Ecto neural progenitor cell (in vitro differentiated cells): Measurements from ENCODE around the gene LARP6.

Experiments
- DNase-seq: peaks from one replicate; pipeline ENCODE4 v3.0.0-alpha.2; 2018; ENCODE audit warnings: low spot score

LARP6 gene

DNA sequence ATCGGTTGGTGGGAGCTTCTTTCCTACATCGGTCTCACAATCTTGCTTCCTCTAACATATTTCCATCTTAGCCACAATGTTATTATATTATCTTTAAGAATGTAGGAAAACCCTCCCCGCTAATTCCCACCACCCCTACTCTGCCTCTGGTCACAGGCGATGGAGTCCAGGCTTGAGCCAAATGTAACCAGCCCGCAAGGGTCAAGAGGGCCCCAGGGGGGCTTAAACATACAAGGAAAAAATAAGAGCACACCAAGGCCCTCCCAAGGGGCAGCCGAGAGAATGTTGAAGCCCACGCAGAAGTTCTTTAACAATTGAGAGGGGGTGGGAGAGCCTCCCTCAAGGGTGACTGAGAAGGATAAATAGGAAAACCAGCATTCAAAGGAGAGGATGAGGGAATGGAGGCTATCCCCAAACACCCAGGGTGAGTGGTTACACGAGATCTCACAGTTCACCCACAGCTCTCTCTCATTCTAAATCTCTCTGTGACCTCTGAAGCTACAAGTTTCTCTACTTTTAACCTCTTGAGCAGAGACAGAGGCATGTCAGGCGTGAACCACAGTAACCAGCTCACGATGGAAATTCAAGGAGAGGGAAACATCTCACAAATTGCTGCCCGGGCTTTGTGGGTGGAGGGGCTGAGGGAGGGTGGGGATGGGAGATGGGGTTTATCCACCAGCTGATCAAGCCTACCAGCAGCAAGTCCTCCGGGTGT, 59.2 kb downstream of the LARP6 start:
- DNase-seq, result no peak

- DNase-seq, result no peak
These were observed 60.3 kb downstream of the LARP6 start for GRCh38 chr15:70793694-70794093.

GRCh38 chr15:70792171-70792573, 61.8 kb downstream of the LARP6 start:
- DNase-seq, result no peak

GRCh38 chr15:70791259-70791658, 62.7 kb downstream of the LARP6 start:
- DNase-seq, result no peak

GRCh38 chr15:70789213-70789612, 64.7 kb downstream of the LARP6 start:
- no peak for DNase-seq

GRCh38 chr15:70788114-70789049, 65.6 kb downstream of the LARP6 start:
- DNase-seq, result no peak

DNA sequence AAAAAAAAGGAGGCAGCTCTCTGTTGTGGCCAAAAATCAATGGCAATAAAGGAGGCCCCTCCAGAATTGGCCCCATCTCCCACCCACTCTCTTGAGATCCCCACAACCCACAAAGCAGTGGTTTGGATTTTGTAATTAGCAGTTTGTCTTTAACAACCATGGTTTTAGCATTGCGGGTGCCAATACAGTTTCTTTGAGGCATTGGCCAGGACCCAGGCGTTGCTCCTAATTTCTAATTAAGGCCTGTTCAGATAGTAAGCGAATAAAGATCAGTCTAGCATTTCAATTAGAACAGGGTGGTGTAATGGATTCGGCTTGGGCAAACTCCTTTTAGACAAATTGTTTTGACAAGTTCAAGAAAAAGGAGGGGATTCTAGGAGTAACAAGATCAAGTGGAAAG, 67.0 kb downstream of the LARP6 start:
- no peak for DNase-seq

DNA sequence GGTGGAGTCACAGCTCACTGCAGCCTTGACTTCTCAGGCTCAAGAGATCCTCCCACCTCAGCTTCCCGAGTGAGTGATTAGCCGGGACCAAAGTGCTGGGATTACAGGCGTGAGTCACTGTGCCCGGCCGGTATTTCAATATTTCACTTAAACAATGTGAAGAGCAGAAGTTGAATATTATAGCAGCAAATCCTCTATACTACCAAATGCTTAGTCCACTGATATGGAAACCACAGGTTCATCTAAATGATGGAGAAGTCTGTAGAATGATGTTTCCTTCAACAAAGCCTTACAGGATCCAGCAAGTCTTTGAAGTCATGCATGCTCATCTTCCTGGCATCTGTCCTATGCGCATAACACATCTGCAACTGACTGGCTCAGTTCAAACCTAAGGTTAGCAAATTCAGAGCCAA, 70.3 kb downstream of the LARP6 start:
- DNase-seq, result no peak

- DNase-seq, result no peak
These were observed 70.9 kb downstream of the LARP6 start for GRCh38 chr15:70783041-70783440.

DNA sequence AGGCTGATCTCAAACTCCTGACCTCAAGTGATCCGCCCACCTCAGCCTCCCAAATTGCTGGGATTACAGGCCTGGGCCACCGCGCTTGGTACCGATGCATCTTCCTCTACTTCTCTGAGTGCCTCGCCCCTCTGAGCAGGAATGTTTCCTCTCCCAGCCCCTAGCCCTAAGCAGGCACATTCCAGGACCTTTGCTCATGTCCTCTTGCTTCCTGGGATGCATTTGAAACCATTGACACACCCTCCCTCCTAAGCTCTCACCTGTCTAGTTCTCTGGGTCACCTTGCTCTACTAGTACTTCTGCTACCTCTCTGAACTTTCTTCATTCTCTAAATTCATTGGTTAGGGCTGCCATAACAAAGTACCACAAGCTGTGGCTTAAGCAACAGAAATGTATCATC, 72.7 kb downstream of the LARP6 start:
- no peak for DNase-seq
